AG09309 (cell line): ENCODE measurements around the gene AGBL4.

Experiments
- DNase-seq: peaks from one replicate; pipeline ENCODE4 v3.0.0-alpha.2; 2010; ENCODE audit warnings: low read depth
- H3K4me3 ChIP-seq: 2 replicates; pipeline ENCODE4 v1.5.1; 2011; ENCODE audit warnings: mild to moderate bottlenecking, low read depth, low read length, moderate library complexity; ENCODE audit not compliant: control insufficient read depth
- TF ChIP-seq, protein P1 (sequence below): IDR thresholded peaks from 2 replicates; pipeline ENCODE4 v1.5.1; 2011; ENCODE audit warnings: mild to moderate bottlenecking, low read depth, low read length, inconsistent platforms; ENCODE audit not compliant: insufficient read depth, control insufficient read depth; ENCODE audit errors: missing control alignments

AGBL4 gene

DNA sequence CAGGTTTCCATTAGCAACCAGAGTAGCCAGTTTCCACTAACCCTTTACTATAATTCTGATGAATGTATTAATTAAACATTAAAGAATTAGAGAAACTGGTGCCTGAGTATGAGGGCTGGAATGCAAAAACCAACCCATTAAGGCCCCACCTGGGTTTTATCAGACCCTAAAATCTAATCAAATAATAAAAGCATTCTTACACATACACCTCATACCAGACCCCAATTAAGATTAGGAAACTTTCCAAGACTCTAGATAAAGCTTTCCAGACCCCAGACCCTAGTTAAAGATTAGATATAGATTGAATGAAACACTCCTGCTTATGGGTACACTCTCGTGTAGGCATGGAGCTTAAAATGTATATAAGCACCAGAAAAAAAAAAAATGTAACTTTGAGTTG is 665.7 kb downstream of the AGBL4 start:
- TF ChIP-seq, protein P1, sequence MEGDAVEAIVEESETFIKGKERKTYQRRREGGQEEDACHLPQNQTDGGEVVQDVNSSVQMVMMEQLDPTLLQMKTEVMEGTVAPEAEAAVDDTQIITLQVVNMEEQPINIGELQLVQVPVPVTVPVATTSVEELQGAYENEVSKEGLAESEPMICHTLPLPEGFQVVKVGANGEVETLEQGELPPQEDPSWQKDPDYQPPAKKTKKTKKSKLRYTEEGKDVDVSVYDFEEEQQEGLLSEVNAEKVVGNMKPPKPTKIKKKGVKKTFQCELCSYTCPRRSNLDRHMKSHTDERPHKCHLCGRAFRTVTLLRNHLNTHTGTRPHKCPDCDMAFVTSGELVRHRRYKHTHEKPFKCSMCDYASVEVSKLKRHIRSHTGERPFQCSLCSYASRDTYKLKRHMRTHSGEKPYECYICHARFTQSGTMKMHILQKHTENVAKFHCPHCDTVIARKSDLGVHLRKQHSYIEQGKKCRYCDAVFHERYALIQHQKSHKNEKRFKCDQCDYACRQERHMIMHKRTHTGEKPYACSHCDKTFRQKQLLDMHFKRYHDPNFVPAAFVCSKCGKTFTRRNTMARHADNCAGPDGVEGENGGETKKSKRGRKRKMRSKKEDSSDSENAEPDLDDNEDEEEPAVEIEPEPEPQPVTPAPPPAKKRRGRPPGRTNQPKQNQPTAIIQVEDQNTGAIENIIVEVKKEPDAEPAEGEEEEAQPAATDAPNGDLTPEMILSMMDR: no peak
- no peak overlapping the region for H3K4me3 ChIP-seq
- DNase-seq: no peak

- DNase-seq: no peak
- no peak overlapping the region for H3K4me3 ChIP-seq
- TF ChIP-seq, protein P1: no peak
Measured at GRCh38 chr1:49356594-49356993, 667.2 kb downstream of the AGBL4 start.

GRCh38 chr1:49351768-49352167 is 672.0 kb downstream of the AGBL4 start:
- DNase-seq: no peak
- no peak overlapping the region for H3K4me3 ChIP-seq
- TF ChIP-seq, protein P1: no peak

DNA sequence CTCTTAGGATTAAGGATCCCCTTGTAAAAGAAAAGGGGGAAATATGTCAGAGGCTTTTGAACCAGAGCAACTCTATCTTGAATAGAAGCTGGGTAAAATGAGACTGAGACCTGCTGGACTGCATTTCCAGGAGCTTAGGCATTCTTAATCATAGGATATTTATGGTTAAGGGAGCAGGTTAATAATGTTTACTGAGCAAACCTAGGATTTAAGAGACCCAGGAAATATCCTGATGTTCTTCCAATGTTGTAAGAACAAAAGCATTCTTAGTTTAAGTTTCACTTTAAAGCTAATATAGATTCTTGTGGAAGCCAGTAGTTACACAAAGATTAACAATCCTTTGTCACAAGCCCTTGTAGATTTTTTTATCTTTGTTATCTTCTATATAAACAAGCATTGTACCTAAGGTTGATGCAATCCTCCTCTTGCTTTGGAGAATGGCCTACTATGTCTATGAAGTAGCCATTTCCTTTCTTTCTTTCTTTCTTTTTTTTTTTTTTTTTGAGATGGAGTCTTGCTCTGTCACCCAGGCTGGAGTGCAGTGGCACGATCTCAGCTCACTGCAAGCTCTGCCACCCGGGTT is 676.9 kb downstream of the AGBL4 start:
- DNase-seq: no peak
- no peak overlapping the region for H3K4me3 ChIP-seq
- TF ChIP-seq, protein P1: no peak

- TF ChIP-seq, protein P1: no peak
- no peak for DNase-seq
- H3K4me3 ChIP-seq: no peak overlapping the region
Measured at GRCh38 chr1:49340576-49340975, 683.2 kb downstream of the AGBL4 start.

- DNase-seq: no peak
- H3K4me3 ChIP-seq: no peak overlapping the region
- TF ChIP-seq, protein P1: no peak
Measured at GRCh38 chr1:49339043-49339442, 684.7 kb downstream of the AGBL4 start.

DNA sequence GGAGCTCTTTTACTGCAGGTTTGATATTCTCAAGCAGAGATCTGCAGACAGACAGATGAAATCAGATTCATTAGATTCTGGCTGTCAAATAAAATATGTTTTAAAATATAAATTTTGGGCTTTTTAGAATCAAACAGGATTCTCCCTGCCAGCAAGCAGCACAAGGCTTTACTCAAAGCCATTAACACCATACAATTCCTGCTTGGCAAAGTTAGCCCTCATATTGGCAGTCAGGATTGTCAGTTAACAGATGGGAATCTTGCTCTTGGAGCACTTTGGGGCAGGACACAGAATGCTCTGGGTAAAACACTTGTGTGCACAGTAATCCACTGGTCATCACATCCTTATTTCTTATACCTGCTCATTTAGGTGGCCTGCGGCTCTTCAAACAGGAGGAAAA is 686.5 kb downstream of the AGBL4 start:
- no peak for DNase-seq
- no peak overlapping the region for H3K4me3 ChIP-seq
- TF ChIP-seq, protein P1: no peak
